ENCODE measurements around the gene NUDT1.

The NUDT1 gene

DNA sequence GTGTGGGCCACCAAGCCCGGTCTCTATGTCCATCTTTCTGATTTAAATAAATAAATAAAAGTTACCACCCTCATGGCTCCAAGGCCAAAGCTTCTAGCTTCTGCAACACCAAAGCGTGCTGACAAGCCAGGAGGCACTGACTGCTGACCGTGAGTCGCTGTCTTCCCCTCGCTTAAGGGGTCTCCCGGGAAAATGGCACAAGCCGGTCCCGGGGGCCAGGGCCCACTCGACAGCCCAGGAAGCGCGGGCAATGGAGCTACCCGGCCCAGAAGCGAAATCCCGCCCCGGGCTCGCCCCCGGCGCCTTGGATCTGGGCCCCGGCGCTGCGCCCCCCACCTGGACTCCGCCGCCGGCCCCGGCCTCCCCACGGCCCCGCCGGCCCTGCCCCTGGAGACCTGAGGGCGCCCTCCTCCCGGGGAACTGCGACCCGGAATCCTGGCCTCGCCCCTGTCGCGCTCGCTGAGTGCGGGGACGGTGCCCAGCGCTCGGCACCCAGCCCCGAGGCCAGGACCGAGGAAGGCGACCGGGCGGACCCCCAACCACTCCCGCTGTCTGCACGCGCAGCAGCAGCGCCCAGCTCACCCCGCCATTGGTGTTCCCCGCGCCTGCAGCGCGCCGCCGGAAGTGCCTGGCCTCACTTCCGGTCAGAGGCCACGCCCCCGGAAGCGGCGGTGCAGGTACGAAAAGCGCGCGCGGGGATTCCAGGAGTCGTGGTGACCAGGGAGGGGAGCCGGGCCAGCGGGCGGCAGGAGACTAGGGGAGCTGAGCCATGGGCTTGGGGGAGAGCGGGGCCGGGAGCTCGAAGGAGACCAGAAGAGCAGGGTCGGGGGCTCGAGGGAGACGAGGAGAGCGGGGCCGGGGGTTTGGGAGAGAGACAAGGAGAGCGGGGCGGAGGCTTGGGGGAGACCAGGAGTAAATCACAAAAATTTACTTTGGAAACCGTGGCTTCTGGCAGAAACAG lies at the start of gene NUDT1, which contains the start of gene MRM2:
TSS of gene NUDT1 (plus strand) at position 647 of the 961 bp plus-strand sequence. CDS start 2,349 bp downstream, outside the sequence.
TSS of gene MRM2 (minus strand) at position 626 of the 961 bp plus-strand sequence. CDS start at position 590, 36 bp downstream.
- in situ Hi-C loops (cut with MboI; ENCODE audit: low sequenced_read_pairs), result no loop called here

DNA sequence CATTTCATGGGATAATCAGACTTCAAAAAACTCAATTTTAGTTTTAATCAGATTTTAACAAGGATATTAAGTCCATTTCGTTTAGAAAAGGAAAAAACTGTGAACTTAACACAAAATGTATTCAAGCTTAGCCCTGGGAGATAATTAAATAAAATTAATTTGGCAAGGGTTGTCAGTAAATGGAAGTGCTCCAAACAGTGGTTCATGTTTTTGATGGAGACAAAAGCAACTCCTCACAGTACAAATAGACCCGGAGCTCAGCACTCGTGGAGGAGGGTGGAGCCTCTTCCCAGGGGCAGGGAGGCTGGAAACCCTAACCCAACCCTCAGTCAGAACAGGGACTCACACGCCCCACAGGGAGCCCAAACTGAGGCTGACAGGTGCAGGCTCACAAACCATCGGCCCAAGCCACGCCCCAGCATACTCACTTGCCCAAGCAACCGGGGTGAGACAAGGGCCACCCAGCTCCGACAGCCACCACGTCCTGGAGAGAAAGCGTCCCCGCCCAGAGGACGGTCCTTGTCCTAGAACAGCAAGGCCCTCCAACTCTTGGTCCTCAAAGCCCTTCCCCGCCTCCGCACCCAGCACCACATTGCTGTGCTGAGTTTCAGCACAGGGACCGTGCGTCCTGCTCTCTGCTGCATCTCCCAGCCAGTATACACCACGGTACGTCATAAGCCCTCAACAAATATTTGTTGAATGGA lies 49.0 kb upstream of the NUDT1 start:
- in situ Hi-C loops (cut with MboI; ENCODE audit: low sequenced_read_pairs), result no loop called here

DNA sequence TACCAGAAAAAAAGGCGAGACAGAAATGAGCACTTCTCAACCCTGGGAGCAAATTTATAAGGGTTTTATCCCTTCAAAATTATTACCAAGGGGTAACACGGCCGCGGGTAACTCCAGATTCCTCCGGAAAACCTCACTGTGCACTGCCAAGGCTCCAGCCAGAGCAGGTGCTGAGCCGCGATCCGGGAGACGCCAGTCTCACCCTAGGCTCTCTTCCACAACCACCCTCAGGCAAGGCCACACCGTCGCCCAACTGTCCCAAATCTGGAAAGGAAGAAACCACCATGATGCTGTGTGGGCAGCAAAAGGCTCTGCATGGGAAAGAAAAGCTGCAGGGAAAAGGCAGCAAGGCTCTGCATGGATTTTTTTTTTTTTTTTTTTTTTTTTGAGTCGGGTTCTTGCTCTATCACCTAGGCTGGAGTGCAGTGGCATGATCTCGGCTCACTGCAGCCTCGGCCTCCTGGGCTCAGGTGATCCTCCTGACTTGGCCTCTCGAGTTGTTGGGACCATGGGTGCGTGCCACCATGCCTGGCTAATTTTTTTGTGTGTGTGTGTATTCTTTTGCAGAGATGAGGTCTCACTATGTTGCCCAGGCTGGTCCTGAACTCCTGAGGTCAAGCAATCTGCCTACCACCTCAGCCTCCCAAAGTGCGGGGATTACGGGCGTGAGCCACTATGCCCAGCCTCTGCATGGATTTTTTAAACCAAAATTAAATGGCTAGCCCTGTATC lies 48.3 kb upstream of the NUDT1 start:
- in situ Hi-C loops (cut with MboI; ENCODE audit: low sequenced_read_pairs), result no loop called here

DNA sequence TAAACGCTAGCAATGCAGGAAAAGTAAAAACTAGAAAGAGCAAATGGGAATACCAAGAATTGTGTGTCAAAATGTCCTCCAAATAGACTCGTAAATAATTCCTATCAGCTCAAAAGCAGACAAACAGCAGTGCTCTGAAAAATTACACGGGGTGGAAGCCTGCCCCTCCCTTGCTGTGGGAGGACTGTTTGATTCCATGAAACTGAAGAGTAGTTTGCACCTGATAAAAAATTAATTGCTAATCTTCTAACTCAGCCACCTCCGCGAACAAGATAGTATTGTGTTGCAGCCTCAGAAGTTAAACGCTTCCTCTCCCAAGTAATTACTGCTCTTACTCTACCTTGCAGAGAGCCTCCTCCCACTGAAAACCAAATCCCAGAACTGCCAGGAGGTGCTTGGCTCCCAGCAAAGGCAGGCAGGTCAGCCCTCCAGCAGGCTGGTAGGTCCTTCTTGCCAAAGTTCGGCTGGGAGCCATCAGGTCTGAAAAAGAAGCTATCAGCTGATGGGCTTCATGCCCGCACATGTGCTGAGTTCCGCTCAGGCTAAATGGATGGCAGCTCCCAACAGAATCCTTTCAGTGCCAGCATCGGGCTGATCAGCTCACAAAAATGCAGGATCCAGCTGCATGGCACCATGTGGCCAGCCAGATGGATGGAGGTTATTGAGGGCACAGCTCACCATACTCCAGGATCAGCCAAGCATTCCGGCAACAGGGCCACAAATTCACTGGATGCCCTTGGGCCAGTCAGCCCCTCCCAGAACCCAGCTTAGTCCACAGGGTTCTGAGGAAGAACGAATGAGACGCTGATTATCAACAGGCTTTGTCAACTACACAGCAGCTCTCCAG lies 46.4 kb upstream of the NUDT1 start:
- in situ Hi-C loops (cut with MboI; ENCODE audit: low sequenced_read_pairs), result no loop called here

DNA sequence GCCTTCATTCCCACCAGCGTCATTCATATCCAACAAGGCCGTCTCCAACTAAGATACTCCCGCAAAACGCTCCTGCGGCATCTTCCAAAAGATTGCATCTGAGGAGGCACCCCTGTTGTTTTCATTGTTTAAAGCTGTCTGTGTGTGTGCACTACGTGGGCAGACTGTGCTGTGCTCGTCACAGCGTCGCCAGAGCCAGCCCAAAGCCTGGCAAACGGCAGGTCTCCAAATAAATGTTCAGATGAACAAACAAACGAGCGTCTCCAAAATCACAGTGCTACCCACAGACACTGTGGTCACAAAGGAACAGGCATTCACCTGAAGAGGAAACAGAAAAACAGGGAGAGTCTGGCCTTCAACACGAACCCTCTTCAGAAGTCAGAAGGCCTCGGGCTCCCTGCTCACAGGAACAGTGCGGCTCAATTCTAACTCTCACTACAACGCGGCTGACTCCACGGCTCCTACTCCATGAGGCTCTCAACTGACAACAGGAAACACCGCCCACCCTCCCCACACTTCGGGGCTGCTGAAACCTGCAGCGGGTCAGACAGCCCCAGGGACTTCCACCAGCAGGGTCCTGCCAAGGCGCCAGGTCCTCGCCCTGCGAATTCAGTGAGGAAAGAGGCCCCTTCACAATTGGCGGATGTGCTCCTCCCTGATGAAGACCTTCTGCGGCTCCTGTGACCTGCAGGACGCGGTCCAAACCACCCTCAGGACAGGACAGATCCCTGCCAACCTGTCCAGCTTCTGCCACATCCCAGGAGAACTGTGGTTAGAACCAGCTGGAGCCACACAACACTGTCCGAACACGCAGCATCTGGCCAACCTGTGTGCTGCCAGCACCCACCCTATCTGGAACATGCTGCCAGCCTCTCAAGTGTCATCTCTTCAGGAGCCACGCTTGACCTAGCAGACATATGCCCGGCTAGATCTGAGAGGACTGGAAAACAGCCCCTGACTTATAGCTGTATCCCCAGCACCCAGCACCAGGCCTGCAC lies 45.3 kb upstream of the NUDT1 start:
- in situ Hi-C loops (cut with MboI; ENCODE audit: low sequenced_read_pairs), result no loop called here

DNA sequence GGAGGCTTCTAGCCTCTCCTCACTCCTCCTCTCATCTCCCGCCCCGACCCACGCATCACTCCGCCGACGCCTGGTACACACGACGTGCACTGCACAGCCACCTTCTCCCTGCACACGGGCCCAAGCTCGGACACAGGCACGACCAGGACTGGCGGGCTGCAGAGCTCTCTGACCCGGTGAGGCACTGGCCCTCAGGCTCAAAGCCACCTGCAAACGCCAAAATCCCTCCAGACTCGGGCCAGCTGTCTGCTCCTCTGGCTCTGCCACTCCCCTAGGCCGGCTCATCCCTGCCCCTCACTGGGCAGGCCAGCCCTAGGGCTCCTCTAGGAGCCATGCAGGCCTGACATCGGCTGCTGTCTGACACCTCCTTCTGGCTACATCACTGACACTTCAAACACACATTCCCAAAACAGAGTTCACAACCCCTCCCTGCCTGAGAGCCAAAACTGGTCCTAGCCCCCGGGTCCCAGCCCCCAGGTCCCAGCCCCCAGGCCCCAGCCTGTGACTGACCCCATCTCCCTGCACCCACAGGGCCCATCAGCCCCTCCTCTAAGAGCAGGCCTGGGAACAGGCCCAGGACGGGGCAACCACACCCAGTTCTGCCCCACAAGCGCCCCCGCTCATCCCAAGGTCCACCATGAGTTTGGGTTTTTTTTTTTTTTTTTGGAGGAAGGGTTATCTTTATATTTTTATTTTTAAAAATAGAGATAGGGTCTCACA lies 44.4 kb upstream of the NUDT1 start:
- in situ Hi-C loops (cut with MboI; ENCODE audit: low sequenced_read_pairs), result no loop called here

DNA sequence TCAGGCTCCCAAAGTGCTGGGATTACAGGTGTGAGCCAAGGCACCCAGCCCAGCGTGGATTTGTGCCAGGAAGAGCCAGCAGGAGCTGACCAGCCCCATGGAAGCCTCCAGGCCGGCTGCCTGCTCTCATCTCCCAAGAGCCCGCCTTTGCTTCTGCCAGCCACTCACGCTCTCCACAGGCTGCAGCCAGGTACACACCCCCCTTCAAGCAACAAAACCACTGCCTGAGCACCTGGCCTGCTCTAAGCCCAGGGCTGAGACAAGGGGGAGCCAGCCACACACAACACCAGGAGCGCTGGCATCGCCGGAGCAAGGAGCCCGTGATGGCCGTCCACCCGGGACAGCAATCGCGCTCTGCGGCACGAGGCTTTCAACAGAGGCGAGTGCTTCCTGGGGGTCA lies 43.8 kb upstream of the NUDT1 start:
- in situ Hi-C loops (cut with MboI; ENCODE audit: low sequenced_read_pairs), result no loop called here

DNA sequence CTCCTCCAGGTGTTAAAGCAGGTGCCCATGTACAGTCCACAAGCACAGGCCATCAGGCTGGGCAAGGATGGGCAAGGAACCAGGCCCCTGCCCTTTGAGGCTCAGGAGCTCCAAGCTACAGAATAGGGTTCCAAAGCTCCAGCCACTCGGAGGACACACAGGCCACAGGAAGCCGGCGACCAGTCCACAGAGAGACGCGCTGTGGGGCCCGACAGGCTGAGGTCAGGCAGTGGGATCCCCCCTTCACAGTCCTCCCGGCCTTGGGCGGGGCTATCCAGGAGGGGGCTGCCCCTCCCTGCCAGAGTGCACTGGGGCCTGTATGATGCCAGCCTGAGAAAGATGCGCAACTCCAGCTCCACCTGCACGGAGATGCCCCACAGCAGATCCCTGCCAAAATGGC lies 43.3 kb upstream of the NUDT1 start:
- in situ Hi-C loops (cut with MboI; ENCODE audit: low sequenced_read_pairs), result no loop called here

DNA sequence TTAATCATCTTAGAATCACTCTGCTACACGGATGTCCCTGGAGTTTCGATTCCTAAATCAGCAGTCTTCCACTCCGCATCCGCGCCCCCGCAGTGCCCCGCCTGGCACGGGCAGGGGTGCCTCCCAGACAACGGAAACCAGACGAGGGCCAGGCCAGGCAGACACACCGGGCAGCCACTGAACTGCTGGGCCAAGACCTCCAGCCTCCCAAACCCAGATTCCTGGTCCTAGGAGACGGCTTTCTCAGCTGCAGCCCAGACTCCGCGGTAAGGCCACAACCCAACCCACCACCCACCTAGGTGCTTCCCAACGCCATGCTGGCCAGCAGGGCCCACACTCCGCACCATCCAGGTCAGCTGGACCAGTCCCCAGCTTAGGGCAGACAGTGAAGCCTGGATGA lies 42.5 kb upstream of the NUDT1 start:
- in situ Hi-C loops (cut with MboI; ENCODE audit: low sequenced_read_pairs), result no loop called here

DNA sequence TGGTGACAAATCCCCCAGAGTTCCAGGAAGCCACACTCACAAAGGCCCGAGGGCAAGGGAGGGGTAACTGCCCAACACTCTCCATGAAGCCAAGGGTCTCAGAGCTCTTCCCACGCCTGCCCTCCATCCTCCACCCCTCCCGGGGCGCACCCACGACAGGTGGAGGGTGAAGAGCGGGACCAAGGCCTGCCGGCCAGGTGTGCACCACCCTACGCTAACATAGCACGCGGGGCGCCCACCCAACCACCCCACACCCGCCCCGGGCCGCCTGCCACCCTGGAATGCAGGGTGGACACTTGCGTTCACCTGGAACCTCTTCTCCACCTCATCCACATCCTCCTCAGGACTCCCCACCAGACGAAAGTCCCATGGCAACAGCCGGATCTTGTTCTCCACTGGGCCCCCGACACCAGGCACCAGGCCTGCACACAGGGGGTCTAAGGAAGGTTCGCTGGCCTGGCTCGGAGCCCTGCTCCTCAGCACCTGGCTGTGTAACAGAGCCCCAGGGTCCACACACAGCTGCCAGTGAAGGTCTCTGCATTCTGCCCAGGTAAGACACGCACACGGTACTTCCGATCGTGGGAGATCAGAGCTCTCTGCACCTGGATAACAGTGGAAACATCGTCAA lies 42.0 kb upstream of the NUDT1 start:
- in situ Hi-C loops (cut with MboI; ENCODE audit: low sequenced_read_pairs), result loop anchor here (25.0 kb wide), 1 partner anchor 413 kb away; no protein-coding TSS in a partner anchor

DNA sequence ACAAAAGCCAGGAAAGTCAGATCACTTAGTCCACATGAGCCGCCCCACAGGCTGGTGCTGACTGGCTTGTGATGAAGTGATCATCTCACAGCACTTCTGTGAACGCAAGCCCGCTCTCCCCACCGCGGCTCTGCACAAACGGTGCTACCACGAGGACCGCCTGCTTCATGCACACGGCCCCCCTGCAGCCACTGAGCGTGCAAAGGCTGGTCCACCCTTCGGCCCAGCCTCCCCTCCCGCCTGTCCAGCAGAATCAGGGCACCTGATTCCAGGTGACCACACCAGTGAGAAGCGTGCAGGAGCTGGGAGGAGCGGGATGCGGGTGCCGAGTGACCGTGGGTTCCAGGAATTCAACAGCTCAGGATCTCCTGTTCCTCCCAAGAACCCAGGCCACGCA lies 41.4 kb upstream of the NUDT1 start:
- in situ Hi-C loops (cut with MboI; ENCODE audit: low sequenced_read_pairs), result loop anchor here (25.0 kb wide), 1 partner anchor 413 kb away; no protein-coding TSS in a partner anchor

DNA sequence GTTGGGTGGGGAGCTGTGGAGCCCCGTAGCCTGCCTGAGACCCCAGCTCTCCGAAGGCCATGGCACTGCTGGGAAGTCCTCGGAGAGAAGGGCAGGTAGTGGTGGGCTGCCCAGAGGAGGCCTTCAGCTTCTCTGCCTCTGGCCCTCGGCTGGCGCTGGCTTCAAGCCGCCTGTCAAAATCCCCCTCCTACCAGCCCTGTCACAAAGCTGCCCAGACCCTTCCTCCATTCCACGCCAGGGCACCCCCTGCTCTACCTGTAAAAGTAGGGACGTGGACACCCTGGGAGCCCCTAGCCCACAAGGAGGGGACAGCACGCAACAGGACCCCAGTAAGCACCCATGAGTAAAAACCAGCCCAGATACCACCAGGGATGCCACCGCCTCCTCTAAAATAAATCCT lies 40.9 kb upstream of the NUDT1 start:
- in situ Hi-C loops (cut with MboI; ENCODE audit: low sequenced_read_pairs), result loop anchor here (25.0 kb wide), 1 partner anchor 414 kb away; no protein-coding TSS in a partner anchor

DNA sequence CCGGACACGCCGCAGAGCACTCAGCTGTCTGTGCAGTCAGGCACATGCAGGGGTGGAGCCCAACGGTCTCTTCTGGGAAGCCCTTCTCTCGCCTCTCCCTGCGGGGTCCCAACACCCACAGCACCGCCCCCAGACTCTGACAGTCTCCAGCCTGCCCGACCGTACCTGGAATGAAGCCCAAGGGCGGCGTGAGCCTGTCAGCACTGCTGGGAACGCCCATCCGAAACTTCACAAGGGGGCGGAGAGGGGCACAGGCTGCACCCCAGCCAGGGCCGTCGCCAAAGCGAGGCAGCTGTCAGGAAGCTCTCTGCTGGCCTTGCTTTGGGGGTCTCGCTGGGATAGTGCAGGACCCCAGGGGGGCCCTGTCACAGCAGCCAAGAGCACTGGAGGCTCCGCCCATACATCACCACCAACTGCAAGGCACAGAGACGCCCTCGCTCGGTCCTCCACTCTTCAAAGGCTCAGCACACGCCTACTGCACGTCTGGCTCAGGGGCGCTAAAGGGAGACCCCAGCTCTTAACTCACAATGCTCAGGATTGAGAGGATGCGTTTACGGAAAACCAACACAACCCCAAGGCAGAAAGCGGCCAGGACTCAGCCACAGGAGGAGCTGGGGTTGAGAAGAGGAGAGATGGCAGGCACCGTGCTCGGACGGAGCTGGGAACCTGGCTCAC lies 40.2 kb upstream of the NUDT1 start:
- in situ Hi-C loops (cut with MboI; ENCODE audit: low sequenced_read_pairs), result loop anchor here (25.0 kb wide), 1 partner anchor 415 kb away; no protein-coding TSS in a partner anchor

DNA sequence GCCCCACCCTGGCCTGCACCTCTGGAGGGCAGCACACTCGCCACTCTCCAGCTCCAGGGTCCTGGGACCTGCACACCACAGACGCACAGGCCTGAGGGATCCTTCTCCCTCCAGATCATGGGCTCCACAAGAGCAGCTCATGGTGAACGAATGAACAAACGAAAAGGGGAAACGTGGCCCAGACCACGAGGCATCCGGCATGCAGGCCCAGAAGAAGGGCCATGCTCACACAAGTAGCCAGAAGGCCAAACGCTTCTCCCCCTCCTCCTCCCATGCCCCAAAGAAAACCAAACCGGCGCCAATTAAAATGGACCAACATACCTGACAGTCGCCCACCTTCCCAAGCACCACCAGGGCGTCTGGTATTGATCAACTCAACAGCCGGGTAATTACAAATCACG lies 39.7 kb upstream of the NUDT1 start:
- in situ Hi-C loops (cut with MboI; ENCODE audit: low sequenced_read_pairs), result loop anchor here (25.0 kb wide), 1 partner anchor 415 kb away; no protein-coding TSS in a partner anchor

DNA sequence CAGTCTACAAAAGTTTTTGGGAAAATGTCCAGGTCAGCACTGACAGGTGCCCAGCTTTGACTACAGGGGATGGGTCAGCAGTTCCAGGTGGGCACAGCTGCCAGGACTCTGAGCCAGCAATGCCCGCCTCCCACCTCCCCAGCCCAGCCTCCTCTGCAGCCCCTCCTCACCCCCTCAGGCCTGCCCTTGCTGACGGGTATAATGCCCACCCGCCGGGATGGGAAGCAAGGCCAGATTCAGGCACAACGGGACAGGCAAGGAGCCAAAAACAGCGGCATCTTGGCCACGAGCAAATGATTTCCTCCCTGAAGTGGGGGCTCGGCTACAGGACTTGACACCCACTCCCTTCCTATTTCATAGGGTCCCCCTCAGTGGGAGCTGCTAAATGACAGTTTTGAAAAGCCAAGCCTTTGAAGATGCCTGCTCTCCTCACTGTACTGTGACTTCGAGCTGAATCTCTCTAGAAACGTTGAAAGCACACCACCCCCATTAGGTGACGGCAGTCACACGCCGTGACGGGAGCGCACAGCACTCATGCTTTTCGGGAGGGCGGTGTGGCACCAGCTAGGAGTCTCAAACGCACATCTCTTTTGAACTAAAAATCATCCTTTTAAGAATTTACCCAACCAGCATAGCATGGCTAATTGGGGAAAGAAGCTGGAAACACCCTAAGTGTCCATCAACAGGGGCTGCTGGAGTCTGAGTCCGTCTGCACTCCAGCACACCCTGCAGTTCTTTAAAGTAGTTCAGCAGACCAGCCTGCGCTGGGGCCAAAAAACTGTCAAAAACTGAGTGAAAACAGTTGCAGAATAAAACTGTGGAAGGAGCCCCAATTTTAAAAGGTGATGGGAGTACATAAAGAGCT lies 38.9 kb upstream of the NUDT1 start:
- in situ Hi-C loops (cut with MboI; ENCODE audit: low sequenced_read_pairs), result loop anchor here (25.0 kb wide), 1 partner anchor 416 kb away; no protein-coding TSS in a partner anchor

DNA sequence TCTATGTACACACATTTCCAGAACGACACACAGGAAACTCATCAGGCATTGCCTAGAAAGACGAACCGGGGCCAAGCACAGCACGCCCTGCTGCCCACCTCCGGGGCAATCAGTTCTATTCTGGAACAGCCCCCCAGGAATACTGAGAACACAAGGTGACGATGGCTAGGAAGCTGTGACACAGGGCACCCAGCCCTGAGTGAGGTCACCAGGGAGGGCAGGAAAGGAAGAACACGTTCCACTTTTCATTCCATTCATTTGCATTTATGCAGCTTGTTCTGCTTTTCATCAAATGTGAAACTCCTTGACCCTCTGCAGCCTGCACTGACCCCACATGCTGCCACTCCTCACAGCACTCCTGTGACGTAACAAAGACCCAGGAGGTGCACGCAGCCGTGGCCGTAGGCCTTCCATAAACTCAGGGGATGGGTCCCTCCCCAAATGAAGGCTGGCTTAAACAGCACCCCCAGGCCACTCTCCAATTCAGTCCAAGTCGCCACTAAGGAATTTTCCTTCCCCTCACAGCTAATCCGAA lies 38.2 kb upstream of the NUDT1 start:
- in situ Hi-C loops (cut with MboI; ENCODE audit: low sequenced_read_pairs), result loop anchor here (25.0 kb wide), 1 partner anchor 417 kb away; no protein-coding TSS in a partner anchor
